GM10248 (cell line): ENCODE data around the gene LPAR3.

Source experiments
- CTCF ChIA-PET: fragments of 300-600 bp; sonication (Branson Sonifier 250); formaldehyde crosslinking; extraction: SDS; loops from one replicate; lab custom pipeline; 2021; ENCODE audit warnings: antibody characterized with exemption; lab: Yijun Ruan, JAX
- POLR2A ChIA-PET: fragments of 350-650 bp; sonication (Branson Sonifier 250); formaldehyde crosslinking; extraction: SDS; loops from one replicate; lab custom pipeline; 2020; ENCODE audit warnings: antibody characterized with exemption; lab: Yijun Ruan, JAX
- DNase-seq: peaks from one replicate; pipeline ENCODE4 v3.0.0; 2012; ENCODE audit errors: extremely low spot score
- TF ChIP-seq, protein P1 (sequence below): IDR thresholded peaks from 2 replicates; pipeline ENCODE4 v1.5.1; 2012; ENCODE audit warnings: mild to moderate bottlenecking, low read depth; ENCODE audit errors: extremely low read depth, missing control alignments, control extremely low read depth

LPAR3 gene

DNA sequence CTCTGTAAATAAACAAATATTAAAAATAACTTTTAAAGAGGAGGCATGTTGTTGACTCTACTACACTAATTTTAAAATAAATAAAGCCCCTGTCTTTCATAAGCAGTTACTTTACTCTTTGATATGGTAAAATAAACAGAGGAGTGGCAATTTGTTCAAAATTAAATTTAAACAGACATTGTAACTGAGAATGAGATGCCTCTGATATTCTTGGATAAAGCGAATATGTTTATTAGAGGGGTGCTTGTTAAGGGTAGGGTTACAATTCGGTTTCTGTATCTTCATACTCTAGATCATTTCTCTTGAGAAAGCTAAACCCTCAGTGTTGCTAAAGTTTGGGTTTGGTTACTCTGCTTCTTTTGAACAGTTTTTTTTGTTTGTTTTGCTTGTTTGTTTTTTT is 19.6 kb downstream of the LPAR3 start:
- DNase-seq: no peak
- ChIA-PET CTCF (no interaction called here), POLR2A (no interaction called here)
- TF ChIP-seq, protein P1, sequence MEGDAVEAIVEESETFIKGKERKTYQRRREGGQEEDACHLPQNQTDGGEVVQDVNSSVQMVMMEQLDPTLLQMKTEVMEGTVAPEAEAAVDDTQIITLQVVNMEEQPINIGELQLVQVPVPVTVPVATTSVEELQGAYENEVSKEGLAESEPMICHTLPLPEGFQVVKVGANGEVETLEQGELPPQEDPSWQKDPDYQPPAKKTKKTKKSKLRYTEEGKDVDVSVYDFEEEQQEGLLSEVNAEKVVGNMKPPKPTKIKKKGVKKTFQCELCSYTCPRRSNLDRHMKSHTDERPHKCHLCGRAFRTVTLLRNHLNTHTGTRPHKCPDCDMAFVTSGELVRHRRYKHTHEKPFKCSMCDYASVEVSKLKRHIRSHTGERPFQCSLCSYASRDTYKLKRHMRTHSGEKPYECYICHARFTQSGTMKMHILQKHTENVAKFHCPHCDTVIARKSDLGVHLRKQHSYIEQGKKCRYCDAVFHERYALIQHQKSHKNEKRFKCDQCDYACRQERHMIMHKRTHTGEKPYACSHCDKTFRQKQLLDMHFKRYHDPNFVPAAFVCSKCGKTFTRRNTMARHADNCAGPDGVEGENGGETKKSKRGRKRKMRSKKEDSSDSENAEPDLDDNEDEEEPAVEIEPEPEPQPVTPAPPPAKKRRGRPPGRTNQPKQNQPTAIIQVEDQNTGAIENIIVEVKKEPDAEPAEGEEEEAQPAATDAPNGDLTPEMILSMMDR: no peak

DNA sequence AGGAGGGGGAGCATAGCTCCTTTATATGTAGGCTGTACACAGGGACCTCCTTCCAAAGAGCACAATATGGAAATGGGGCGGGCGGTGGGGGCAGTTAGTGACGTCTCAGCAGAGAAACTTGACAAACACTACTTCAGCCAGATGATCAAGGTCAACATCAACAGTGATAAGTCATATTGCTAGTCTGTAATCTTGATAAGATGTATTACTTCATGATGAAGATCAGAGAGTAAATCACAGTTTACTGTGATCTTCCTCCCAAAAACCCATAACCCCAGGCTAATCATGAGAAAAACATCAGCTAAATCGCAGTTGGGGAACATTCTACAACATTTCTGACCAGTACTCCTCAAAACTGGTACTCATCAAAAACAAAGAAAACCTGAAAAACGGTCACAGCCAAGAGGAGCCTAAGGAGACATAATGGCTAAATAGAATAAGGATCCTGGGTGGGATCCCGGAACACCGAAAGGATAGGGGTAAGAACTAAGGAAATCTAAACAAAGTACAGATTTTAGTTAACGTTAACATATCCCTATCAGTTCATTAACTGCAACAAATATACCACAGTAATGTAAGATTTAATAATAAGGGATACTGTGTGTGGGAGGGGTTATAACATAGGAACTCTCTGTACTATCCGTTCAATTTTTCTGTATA is 20.2 kb downstream of the LPAR3 start:
- ChIA-PET POLR2A (no interaction called here), CTCF (no interaction called here)
- no peak for DNase-seq
- TF ChIP-seq, protein P1: no peak

DNA sequence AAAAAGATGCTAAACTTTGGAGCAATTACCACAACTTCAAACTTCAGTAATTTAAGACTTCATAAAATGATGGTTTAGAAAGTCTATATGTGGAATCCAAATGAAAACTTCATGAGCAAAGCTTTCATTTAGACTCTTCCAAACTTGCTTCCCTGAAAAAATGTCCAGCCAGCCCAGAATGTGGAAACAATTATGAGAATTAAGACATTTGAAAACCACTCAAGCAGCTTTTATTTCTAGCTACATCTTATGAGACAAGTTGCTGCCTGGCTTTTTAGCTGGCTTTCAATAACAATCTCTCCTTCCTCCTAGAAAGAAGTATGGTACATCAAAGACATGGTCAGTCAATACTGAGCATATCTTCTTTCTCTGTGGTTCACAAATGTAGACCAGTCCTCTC is 21.8 kb downstream of the LPAR3 start:
- no peak for DNase-seq
- ChIA-PET POLR2A (no interaction called here), CTCF (interaction anchor here (0.9 to 2.2 kb wide), 4 partner anchors 8 to 23 kb away, joined by 3 to 5 read pairs (median 4); no protein-coding TSS in a partner anchor)
- TF ChIP-seq, protein P1: no peak

DNA sequence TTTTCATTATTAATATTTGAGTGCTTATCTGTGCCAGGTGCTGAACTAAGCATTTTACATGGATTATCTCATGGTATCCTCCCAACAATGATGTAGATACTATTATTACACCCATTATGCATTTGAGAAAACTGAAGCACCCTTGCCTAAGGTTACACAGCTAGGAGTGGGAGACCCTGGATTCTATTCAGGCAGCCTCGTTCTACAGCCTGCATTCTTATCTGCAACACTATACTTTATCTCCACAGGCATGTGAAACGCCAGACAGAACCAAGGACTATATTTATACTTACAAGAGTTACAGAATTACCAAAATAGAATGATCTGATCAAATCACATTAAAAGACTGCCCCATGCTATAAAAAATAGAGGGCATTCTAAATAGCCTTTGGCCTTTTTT is 22.4 kb downstream of the LPAR3 start:
- TF ChIP-seq, protein P1: no peak
- ChIA-PET POLR2A (no interaction called here), CTCF (interaction anchor here (0.9 to 2.2 kb wide), 5 partner anchors 8 to 22 kb away, joined by 3 to 5 read pairs (median 3); no protein-coding TSS in a partner anchor)
- DNase-seq: no peak

DNA sequence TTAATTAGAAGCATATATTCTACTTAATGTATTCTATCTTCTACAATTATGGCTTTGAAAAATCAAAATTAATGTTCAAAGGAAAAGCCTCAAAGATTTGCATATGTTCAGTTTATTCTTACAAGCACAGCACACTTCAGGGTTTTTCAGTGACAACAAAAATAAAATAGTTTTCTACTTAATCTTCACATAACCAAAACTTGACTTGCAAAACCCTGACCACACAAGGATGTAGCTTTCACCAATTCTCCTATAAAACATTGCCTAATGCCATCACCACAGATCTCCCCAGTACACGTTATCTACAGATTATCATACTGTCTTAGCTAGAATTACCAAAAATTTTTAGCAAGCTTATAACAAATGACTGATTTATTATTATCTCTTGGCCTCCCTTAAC is 23.3 kb downstream of the LPAR3 start:
- TF ChIP-seq, protein P1: no peak
- POLR2A ChIA-PET: no interaction called here
- DNase-seq: no peak
- CTCF ChIA-PET: interaction anchor here (1.3 to 2.2 kb wide), 3 partner anchors 8 to 12 kb away, joined by 3 to 5 read pairs (median 4); no protein-coding TSS in a partner anchor

DNA sequence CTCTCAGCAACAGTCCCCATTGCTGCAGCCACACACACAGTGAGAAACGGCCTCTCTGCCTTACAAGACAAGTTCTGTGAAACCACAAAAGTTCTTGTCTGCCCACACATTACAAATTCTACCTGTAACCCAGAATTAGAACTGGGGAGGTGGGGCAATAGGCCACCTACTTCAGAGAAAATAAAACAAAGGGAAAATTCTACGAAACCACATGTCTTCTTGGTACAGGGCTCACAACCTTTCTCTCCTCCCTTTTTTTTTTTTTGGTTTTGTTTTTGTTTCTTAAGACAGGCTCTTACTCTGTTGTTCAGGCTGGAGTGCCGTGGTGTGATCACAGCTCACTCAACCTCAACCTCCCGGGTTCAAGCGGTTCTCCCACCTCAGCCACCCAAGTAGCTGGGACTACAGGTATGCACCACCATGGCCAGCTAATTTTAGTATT is 30.2 kb downstream of the LPAR3 start:
- TF ChIP-seq, protein P1: no peak
- ChIA-PET CTCF (interaction anchor here (0.8 to 1.6 kb wide), 3 partner anchors 11 to 81 kb away, joined by 3 to 4 read pairs (median 4); no protein-coding TSS in a partner anchor), POLR2A (no interaction called here)
- DNase-seq: peak; percentile 68
